Karpas-422 (cell line): ENCODE data around the gene BICD1. TPM values are rescaled to one million over a fixed set of nuclear protein-coding genes. Genes with fewer than 3 reads are reported as not detected.

Experiments
- DNase-seq: peaks from one replicate; pipeline ENCODE4 v3.0.0-alpha.2; 2015
- H2AFZ ChIP-seq: fragments of 200-600 bp; sonication (generic); 2 replicates; pipeline ENCODE4 v1.6.1; 2014; ENCODE audit warnings: antibody characterized with exemption, low read length, mixed read lengths
- H3K27ac ChIP-seq: fragments of 200-600 bp; sonication (generic); 2 replicates; pipeline ENCODE4 v1.5.1; 2014; ENCODE audit warnings: mild to moderate bottlenecking, low read length, moderate library complexity
- H3K27me3 ChIP-seq: fragments of 200-600 bp; sonication (generic); 2 replicates; pipeline ENCODE4 v1.6.1; 2014; ENCODE audit warnings: low read length, mixed read lengths
- H3K36me3 ChIP-seq: fragments of 200-600 bp; sonication (generic); 2 replicates; pipeline ENCODE4 v1.6.1; 2014; ENCODE audit warnings: low read length, mixed read lengths; ENCODE audit not compliant: insufficient read depth
- H3K4me1 ChIP-seq: fragments of 200-600 bp; sonication (generic); 2 replicates; pipeline ENCODE4 v1.6.1; 2014; ENCODE audit warnings: mild to moderate bottlenecking, low read length, mixed read lengths
- H3K4me2 ChIP-seq: fragments of 200-600 bp; sonication (generic); 2 replicates; pipeline ENCODE4 v1.6.1; 2014; ENCODE audit warnings: low read length, low read depth, mild to moderate bottlenecking; ENCODE audit not compliant: poor library complexity, severe bottlenecking
- H3K4me3 ChIP-seq: fragments of 200-600 bp; sonication (generic); 2 replicates; pipeline ENCODE4 v1.5.1; 2014; ENCODE audit warnings: mild to moderate bottlenecking, antibody characterized with exemption, low read length, mixed read lengths
- H3K79me2 ChIP-seq: fragments of 200-600 bp; sonication (generic); 2 replicates; pipeline ENCODE4 v1.6.1; 2014; ENCODE audit warnings: mild to moderate bottlenecking, low read length, mixed read lengths
- H3K9ac ChIP-seq: fragments of 200-600 bp; sonication (generic); 2 replicates; pipeline ENCODE4 v1.6.0; 2014; ENCODE audit warnings: low read length
- H3K9me2 ChIP-seq: fragments of 200-600 bp; sonication (generic), shearing (Covaris generic); replicated peaks from 2 replicates; pipeline ENCODE4 v1.6.0; 2014; ENCODE audit warnings: mild to moderate bottlenecking, low read length, moderate library complexity; ENCODE audit not compliant: insufficient read depth
- H3K9me3 ChIP-seq: fragments of 300-700, 200-600 bp; sonication (generic); 2 replicates; pipeline ENCODE4 v1.6.1; 2014; ENCODE audit warnings: low read length, mixed read lengths
- H4K20me1 ChIP-seq: fragments of 200-600 bp; sonication (generic); 2 replicates; pipeline ENCODE4 v1.6.1; 2014; ENCODE audit warnings: mild to moderate bottlenecking, antibody characterized with exemption, low read length, low read depth; ENCODE audit not compliant: insufficient read depth
- total RNA-seq: library from RNA; depleted of rRNA; stranded (reverse); fragments of >200 nt; shearing (Covaris generic); gene quantifications from 2 replicates; pipeline ENCODE4 v1.2.3, GENCODE V29; 2014; ENCODE audit warnings: low replicate concordance

BICD1 gene
- total RNA-seq, 1 experiment from 2014 or later = 55.7 TPM

DNA sequence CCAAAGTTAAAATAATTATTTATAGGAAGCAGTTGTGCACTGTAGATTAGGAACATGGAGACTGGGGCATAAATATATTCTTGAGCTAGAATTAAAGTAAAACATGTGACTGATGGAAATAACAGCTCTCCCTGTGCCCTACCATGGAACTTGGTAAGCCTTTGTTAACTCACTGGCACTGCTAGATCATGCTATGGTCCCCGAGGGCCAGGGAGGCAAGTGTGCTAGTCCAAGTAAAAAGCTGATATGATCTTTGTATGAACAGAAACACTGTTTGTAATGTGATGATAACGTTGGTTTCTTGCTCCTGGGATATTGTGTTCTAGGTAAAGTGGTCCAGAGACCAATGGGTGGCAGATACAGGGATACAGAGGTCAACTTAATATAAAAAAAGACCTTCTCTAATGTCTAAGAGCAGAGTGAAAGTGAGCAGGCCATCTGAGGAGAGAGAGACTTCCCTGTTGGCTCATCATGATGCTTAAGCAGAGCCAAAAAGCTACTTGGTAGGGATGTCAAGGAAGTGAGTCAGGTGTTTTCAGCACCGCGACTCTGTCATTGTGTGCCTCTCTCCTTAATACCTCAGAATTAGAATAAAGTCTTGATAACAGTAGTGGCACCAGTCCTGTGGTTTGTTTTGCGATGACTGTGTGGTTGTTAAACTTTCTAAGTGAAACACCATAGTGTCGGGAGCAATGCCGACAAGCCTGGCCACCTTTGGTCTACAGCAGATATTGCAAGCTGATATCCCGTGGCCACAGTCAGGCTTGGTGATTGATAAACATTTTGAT is 27.6 kb downstream of the BICD1 start:
- Histone ChIP-seq H3K9me2 (no peaks in the 10 kb centered on the region), H4K20me1 (no peaks in the 10 kb centered on the region), H3K9me3 (no peaks in the 10 kb centered on the region), H3K27me3 (no peaks in the 10 kb centered on the region), H3K9ac (peak overlapping the region; percentile 13; the same call in 1 of the 2 replicates), H3K36me3 (no peaks in the 10 kb centered on the region; the same call in 1 of the 2 replicates), H3K4me2 (peak overlapping the region; percentile 27), H3K4me3 (no peak overlapping the region), H3K79me2 (peaks cover 82% of the 10 kb centered on the region), H3K27ac (peak overlapping the region; percentile 85), H3K4me1 (peaks cover 73% of the 10 kb centered on the region), H2AFZ (no peak overlapping the region)
- peak; percentile 62 for DNase-seq

DNA sequence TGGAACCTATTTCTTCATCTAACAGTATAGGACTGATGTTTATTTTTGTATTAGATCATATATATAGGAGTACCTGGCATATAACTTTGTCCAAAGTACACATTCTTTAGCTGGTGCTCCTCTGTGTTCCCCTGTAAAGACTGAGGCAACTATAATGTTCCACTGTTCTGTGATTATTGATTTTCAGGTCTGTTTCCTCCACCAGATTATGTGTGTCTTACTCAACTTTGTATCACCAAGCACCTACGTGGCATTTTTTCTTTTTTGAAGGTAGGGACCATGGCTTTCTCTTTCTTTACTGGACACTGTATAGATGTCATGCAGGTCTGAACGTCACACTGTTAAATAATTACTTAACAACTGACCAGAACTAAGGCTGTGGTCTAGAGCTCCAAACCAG is 29.3 kb downstream of the BICD1 start:
- H2AFZ ChIP-seq = no peak overlapping the region
- H3K79me2 ChIP-seq = peaks cover 82% of the 10 kb centered on the region
- H3K36me3 ChIP-seq = no peaks in the 10 kb centered on the region; the same call in 1 of the 2 replicates
- no peak for DNase-seq
- no peak overlapping the region for H3K4me2 ChIP-seq
- no peaks in the 10 kb centered on the region for H4K20me1 ChIP-seq
- 0 out of 2 replicates have a peak overlapping the region, but pooled peaks have one; percentile 7 for H3K9ac ChIP-seq
- H3K9me2 ChIP-seq = no peaks in the 10 kb centered on the region
- H3K4me3 ChIP-seq = no peak overlapping the region
- H3K9me3 ChIP-seq = no peaks in the 10 kb centered on the region
- peak overlapping the region; percentile 95 for H3K27ac ChIP-seq
- H3K4me1 ChIP-seq = peaks cover 89% of the 10 kb centered on the region
- no peaks in the 10 kb centered on the region for H3K27me3 ChIP-seq

DNA sequence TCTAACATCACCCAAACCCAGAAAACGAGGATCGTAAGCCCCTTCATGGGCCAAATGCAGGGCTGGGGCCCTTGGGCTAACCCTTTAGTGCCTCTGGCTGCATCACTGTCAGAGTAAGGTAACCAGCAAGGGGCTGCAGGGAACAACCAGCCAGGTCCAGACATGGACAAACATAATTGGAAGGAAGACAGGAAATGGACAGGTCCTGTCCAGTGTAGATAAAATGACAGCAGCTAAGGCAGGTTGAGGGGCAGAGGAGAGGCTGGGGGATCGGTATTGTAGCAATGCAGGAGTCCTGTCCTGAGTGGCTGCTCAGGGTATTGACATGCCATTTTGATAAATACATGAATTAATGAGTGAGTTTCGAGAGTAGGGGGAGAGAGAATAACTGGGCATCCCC is 29.8 kb downstream of the BICD1 start:
- H3K4me2 ChIP-seq = peak overlapping the region; percentile 18
- H3K4me3 ChIP-seq = no peak overlapping the region

DNA sequence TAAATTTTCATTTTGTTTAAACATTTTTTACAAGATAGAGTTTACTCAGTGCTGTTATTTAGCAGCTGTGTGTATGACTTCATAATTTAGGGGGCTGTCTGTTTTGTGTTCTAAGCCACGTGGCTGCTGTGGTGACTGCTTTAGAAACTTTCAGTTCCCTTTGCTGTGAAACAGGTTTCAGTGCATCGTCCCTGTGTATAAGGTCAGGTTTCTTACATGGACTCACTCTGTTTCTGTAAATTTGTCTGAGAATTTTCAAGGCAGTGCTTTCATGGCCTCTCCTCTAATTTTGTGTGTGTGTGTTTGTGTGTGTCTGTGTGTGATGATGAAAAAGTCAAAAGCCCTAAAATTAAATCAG is 32.4 kb downstream of the BICD1 start:
- H3K27ac ChIP-seq = peak overlapping the region; percentile 95
- H3K9me2 ChIP-seq = no peaks in the 10 kb centered on the region
- H3K4me2 ChIP-seq = peak overlapping the region; percentile 73
- H3K79me2 ChIP-seq = peaks cover 86% of the 10 kb centered on the region
- H4K20me1 ChIP-seq = no peaks in the 10 kb centered on the region
- H3K36me3 ChIP-seq = no peaks in the 10 kb centered on the region; the same call in 1 of the 2 replicates
- H3K9ac ChIP-seq = peak overlapping the region; percentile 76
- H3K4me1 ChIP-seq = peaks cover 85% of the 10 kb centered on the region
- H3K9me3 ChIP-seq = no peaks in the 10 kb centered on the region
- H3K27me3 ChIP-seq = no peaks in the 10 kb centered on the region
- H3K4me3 ChIP-seq = peak overlapping the region; percentile 66
- 0 out of 2 replicates have a peak overlapping the region, but pooled peaks have one; percentile 0 for H2AFZ ChIP-seq
- DNase-seq = peak; percentile 92

More for the DNA sequence above, 29.8 kb downstream of the BICD1 start:
- H3K36me3 ChIP-seq = no peaks in the 10 kb centered on the region; the same call in 1 of the 2 replicates
- H4K20me1 ChIP-seq = no peaks in the 10 kb centered on the region
- peaks cover 82% of the 10 kb centered on the region for H3K79me2 ChIP-seq
- H3K9me2 ChIP-seq = no peaks in the 10 kb centered on the region
- H2AFZ ChIP-seq = no peak overlapping the region
- no peak overlapping the region for H3K9ac ChIP-seq
- no peak for DNase-seq
- no peaks in the 10 kb centered on the region for H3K9me3 ChIP-seq
- H3K4me1 ChIP-seq = peaks cover 87% of the 10 kb centered on the region
- no peaks in the 10 kb centered on the region for H3K27me3 ChIP-seq
- H3K27ac ChIP-seq = peak overlapping the region; percentile 95

DNA sequence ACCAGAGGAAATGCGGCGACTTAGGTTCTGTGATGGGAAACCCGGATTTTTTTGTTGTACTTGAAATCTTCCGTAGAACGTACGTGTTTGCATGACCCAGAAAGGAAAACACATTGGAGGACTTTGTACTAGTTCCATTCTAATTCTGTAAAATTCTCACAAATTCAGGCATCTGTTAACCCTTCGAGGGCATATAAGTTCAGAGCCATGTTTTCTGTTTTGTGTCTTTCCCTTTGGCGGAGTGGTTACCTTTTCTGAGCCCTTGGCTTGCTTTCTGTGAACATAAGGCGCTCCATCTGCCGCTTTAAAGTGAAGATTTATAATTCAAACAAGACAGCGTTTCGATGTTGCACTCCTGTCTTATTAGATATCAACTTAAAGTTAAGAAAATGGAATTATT is 34.2 kb downstream of the BICD1 start:
- no peak overlapping the region for H3K4me2 ChIP-seq

DNA sequence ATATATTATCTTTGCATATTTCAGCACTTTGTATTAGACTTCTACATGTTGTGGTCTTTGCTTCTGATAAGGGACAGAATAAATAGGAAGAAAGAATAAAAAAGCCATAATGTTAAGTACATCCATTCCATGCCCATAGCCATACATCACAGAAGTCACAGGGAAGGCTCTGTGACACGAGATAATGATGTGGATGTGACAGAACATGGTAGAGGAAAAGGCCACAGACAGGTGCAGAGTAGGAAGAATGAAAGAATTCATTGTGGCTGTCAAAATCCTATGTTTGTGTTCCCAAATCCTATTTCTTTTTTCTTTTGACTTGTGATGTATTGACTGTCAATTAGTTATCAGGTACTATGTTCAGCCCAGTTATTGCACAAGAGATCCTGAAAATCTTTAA is 38.4 kb downstream of the BICD1 start:
- H3K4me3 ChIP-seq = no peak overlapping the region
- no peaks in the 10 kb centered on the region for H3K9me3 ChIP-seq
- DNase-seq = no peak
- peak overlapping the region; percentile 68 for H3K27ac ChIP-seq
- H3K4me2 ChIP-seq = peak overlapping the region; percentile 50
- peaks cover 95% of the 10 kb centered on the region for H3K79me2 ChIP-seq
- H2AFZ ChIP-seq = no peak overlapping the region
- peaks cover 7% of the 10 kb centered on the region for H3K36me3 ChIP-seq
- peaks cover 54% of the 10 kb centered on the region for H3K4me1 ChIP-seq
- no peak overlapping the region for H3K9ac ChIP-seq
- no peaks in the 10 kb centered on the region for H4K20me1 ChIP-seq
- H3K27me3 ChIP-seq = no peaks in the 10 kb centered on the region
- no peaks in the 10 kb centered on the region for H3K9me2 ChIP-seq

More for the DNA sequence above, 34.2 kb downstream of the BICD1 start:
- Histone ChIP-seq H3K27ac (no peak overlapping the region), H3K27me3 (no peaks in the 10 kb centered on the region), H3K9ac (no peak overlapping the region), H3K9me3 (no peaks in the 10 kb centered on the region), H4K20me1 (no peaks in the 10 kb centered on the region), H3K4me1 (peaks cover 91% of the 10 kb centered on the region), H2AFZ (no peak overlapping the region), H3K4me3 (no peak overlapping the region), H3K9me2 (no peaks in the 10 kb centered on the region), H3K79me2 (peaks cover 90% of the 10 kb centered on the region), H3K36me3 (no peaks in the 10 kb centered on the region; the same call in 1 of the 2 replicates)
- DNase-seq = no peak

DNA sequence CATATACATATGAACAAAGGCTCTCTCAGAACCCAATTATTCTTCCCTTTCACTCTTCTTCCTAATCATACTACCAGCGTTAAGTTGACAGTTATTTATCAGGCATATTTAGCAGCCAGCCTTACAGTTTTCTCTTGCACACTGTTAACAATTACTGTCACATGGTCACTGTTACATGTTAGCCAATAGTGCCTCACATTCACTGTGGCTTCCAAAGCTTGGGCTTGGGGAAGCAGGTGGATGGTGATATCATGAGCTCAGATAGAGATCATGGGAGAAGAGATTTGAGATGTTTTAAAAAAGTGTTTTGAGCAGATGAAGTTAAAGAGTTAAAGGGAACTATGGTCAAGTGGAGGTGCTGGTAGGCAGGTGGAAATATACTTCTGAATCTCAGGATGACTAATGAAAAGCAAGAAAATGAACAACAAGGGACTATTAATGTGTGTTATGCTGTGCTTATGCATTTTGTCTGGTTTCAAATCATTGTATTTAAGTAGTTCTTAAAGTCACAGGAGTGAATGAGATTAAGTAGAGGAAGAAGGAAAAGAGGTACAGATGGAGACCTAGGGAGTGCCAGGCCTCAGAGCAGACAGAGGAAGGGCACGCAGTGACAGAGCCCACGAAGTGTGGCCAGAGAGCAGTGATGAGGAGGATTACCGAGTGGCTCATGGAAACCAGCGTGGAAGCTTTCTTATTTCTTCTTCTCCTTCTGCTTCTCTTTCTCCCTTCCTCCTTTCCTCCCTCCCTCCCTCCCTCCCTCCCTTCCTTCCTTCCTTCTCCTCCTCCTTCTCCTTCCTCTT is 39.6 kb downstream of the BICD1 start:
- Histone ChIP-seq H3K4me2 (no peak overlapping the region), H3K9ac (no peak overlapping the region), H4K20me1 (no peaks in the 10 kb centered on the region), H3K9me3 (no peaks in the 10 kb centered on the region), H3K4me1 (peaks cover 45% of the 10 kb centered on the region), H2AFZ (no peak overlapping the region), H3K9me2 (no peaks in the 10 kb centered on the region), H3K79me2 (peaks cover 92% of the 10 kb centered on the region), H3K36me3 (peaks cover 7% of the 10 kb centered on the region; the same call in 1 of the 2 replicates), H3K27me3 (no peaks in the 10 kb centered on the region), H3K4me3 (no peak overlapping the region), H3K27ac (peak overlapping the region; percentile 68)
- no peak for DNase-seq

DNA sequence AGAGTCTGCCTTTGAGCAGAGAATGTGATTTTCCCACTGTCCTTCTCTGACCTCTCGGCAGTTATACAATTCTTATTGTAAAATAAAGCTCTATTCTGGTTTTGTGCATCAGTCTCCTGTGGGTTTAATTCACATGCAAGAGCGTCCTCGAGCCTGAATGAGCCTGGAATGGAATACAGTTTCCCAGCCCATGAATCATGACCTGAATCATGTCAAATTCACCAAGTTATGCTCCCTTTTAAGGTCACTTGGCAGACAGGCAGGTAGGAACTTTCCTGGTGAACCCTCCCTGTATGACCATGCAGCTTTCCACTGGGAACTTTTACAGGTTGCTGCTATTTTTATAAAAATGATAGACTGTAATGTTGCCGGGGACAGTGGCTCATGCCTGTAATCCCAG is 41.7 kb downstream of the BICD1 start:
- Histone ChIP-seq H3K79me2 (peaks cover 90% of the 10 kb centered on the region), H3K9ac (no peak overlapping the region), H3K9me2 (no peaks in the 10 kb centered on the region), H2AFZ (no peak overlapping the region), H3K36me3 (peaks cover 15% of the 10 kb centered on the region), H3K4me2 (no peak overlapping the region), H3K27me3 (no peaks in the 10 kb centered on the region), H3K9me3 (no peaks in the 10 kb centered on the region), H4K20me1 (no peaks in the 10 kb centered on the region), H3K4me3 (no peak overlapping the region), H3K4me1 (peaks cover 32% of the 10 kb centered on the region), H3K27ac (no peak overlapping the region)
- no peak for DNase-seq
